Measurements from ENCODE around the gene RIC3.

DNA sequence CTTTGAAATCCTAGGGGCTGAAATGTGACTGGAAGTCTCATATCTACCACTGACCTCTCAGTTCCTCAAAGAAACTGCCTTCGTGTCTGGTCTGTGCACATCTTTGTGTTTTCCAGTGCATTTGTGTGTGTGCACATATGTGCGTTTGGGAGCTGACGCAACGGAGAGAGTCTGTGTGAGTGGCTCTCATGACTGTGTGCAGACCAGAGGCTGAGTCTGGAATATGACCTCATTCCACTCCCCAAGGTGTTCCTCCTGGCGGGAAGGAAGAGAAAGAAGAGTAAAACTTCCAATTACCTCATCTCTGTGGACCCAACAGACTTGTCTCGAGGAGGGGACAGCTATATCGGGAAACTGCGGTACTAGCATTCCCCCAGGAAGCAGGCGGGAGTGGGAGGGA, 71.4 kb downstream of the RIC3 start:
- TF ChIP-seq CTCF (IDR thresholded peaks at IDR 0.05 in 8 of 11, conservative IDR thresholded peaks at IDR 0.05 in 3 of 11) (no peak), POLR2A (IDR thresholded peaks at IDR 0.05) (no peak)
